H9 (cell line): ENCODE results near the gene BTBD3. TPM values are rescaled to one million over a fixed set of nuclear protein-coding genes. Genes with fewer than 3 reads are reported as not detected.

Source experiments
- DNase-seq: peaks from one replicate; pipeline ENCODE4 v3.0.0-alpha.2; 2017
- H2AFZ ChIP-seq: one replicate; pipeline ENCODE4 v1.6.1; 2013; ENCODE audit warnings: mild to moderate bottlenecking, low read length, control low read depth, moderate library complexity
- H2AK5ac ChIP-seq: 2 replicates; pipeline ENCODE4 v1.6.1; 2013; ENCODE audit warnings: low read length, control low read depth, mixed read lengths; ENCODE audit not compliant: insufficient read length
- H2BK120ac ChIP-seq: one replicate; pipeline ENCODE4 v1.6.1; 2013; ENCODE audit warnings: low read depth, mild to moderate bottlenecking, low read length, control low read depth, inconsistent platforms; ENCODE audit not compliant: poor library complexity, severe bottlenecking
- H2BK12ac ChIP-seq: 2 replicates; pipeline ENCODE4 v1.6.1; 2013; ENCODE audit warnings: low read length, control low read depth, mixed read lengths, low read depth; ENCODE audit not compliant: insufficient read length
- H2BK15ac ChIP-seq: 2 replicates; pipeline ENCODE4 v1.6.1; 2013; ENCODE audit warnings: low read depth, low read length, control low read depth
- H2BK20ac ChIP-seq: one replicate; pipeline ENCODE4 v1.6.1; 2013; ENCODE audit warnings: low read depth, mild to moderate bottlenecking, low read length, control low read depth, inconsistent platforms; ENCODE audit not compliant: poor library complexity, severe bottlenecking
- H2BK5ac ChIP-seq: 2 replicates; pipeline ENCODE4 v1.6.1; 2013; ENCODE audit warnings: low read length, control low read depth, mixed read lengths; ENCODE audit not compliant: insufficient read length
- H3K14ac ChIP-seq: 2 replicates; pipeline ENCODE4 v1.6.1; 2013; ENCODE audit warnings: low read length, control low read depth; ENCODE audit not compliant: insufficient read depth
- H3K18ac ChIP-seq: 2 replicates; pipeline ENCODE4 v1.6.1; 2013; ENCODE audit warnings: low read depth, mild to moderate bottlenecking, mixed read lengths, low read length, control low read depth; ENCODE audit not compliant: insufficient read length
- H3K23ac ChIP-seq: 2 replicates; pipeline ENCODE4 v1.6.1; 2013; ENCODE audit warnings: low read length, control low read depth, mixed read lengths, low read depth; ENCODE audit not compliant: insufficient read length
- H3K23me2 ChIP-seq: 2 replicates; pipeline ENCODE4 v1.6.1; 2013; ENCODE audit warnings: low read depth, mild to moderate bottlenecking, mixed read lengths, low read length, control low read depth; ENCODE audit not compliant: insufficient read length, poor library complexity, severe bottlenecking
- H3K27ac ChIP-seq: 2 replicates; pipeline ENCODE4 v1.5.1; 2013; ENCODE audit warnings: low read length, control low read depth, mixed read lengths, low read depth; ENCODE audit not compliant: insufficient read length
- H3K27me3 ChIP-seq: 2 replicates; pipeline ENCODE4 v1.6.1; 2013; ENCODE audit warnings: low read length, control low read depth, inconsistent platforms; ENCODE audit not compliant: insufficient read depth
- H3K4ac ChIP-seq: 2 replicates; pipeline ENCODE4 v1.6.1; 2013; ENCODE audit warnings: low read depth, mild to moderate bottlenecking, control low read depth, inconsistent platforms, low read length, moderate library complexity
- H3K4me1 ChIP-seq: 2 replicates; pipeline ENCODE4 v1.6.1; 2013; ENCODE audit warnings: low read length, control low read depth, inconsistent platforms; ENCODE audit not compliant: insufficient read depth
- H3K4me2 ChIP-seq: 2 replicates; pipeline ENCODE4 v1.6.1; 2013; ENCODE audit warnings: low read length, control low read depth, mixed read lengths; ENCODE audit not compliant: insufficient read length, insufficient read depth
- H3K56ac ChIP-seq: 2 replicates; pipeline ENCODE4 v1.6.1; 2013; ENCODE audit warnings: low read depth, mild to moderate bottlenecking, mixed read lengths, low read length, control low read depth; ENCODE audit not compliant: insufficient read length
- H3K79me1 ChIP-seq: 2 replicates; pipeline ENCODE4 v1.6.1; 2013; ENCODE audit warnings: low read depth, mild to moderate bottlenecking, moderate library complexity, low read length, control low read depth, inconsistent platforms; ENCODE audit not compliant: insufficient read depth, poor library complexity, severe bottlenecking
- H3K79me2 ChIP-seq: 2 replicates; pipeline ENCODE4 v1.6.1; 2013; ENCODE audit warnings: low read length, control low read depth, inconsistent platforms; ENCODE audit not compliant: insufficient read depth
- H3K9ac ChIP-seq: 2 replicates; pipeline ENCODE4 v1.6.1; 2013; ENCODE audit warnings: low read length, control low read depth, mixed read lengths; ENCODE audit not compliant: insufficient read length; ENCODE audit errors: extremely low read depth
- H3K9me3 ChIP-seq: one replicate; pipeline ENCODE4 v1.6.1; 2013; ENCODE audit warnings: low read depth, low read length, inconsistent platforms; ENCODE audit not compliant: control insufficient read depth
- H3T11ph ChIP-seq: one replicate; pipeline ENCODE4 v1.6.1; 2013; ENCODE audit warnings: mild to moderate bottlenecking, low read length, control low read depth, inconsistent platforms
- H4K20me1 ChIP-seq: one replicate; pipeline ENCODE4 v1.6.1; 2013; ENCODE audit not compliant: control insufficient read depth, insufficient read length, insufficient read depth
- H4K5ac ChIP-seq: 2 replicates; pipeline ENCODE4 v1.6.1; 2013; ENCODE audit warnings: low read depth, mild to moderate bottlenecking, mixed read lengths, low read length, control low read depth; ENCODE audit not compliant: insufficient read length
- H4K8ac ChIP-seq: replicated peaks from 2 replicates; pipeline ENCODE4 v1.6.1; 2013; ENCODE audit warnings: low read length, control low read depth, mixed read lengths, low read depth; ENCODE audit not compliant: insufficient read length
- H4K91ac ChIP-seq: 2 replicates; pipeline ENCODE4 v1.6.1; 2013; ENCODE audit warnings: low read depth, mild to moderate bottlenecking, moderate library complexity, mixed read lengths, low read length, control low read depth; ENCODE audit not compliant: insufficient read length
- H3K27ac Mint-ChIP-seq, 3 experiments: 2 replicates in 2 of 3; 3 replicates in 1 of 3; pipeline ENCODE4 v1.8.0; 2020 to 2021; ENCODE audit warnings: mixed read lengths in 3 of 3, mild to moderate bottlenecking in 1 of 3, moderate library complexity in 1 of 3
- H3K27me3 Mint-ChIP-seq: 2 replicates; pipeline ENCODE4 v1.8.0; 2021; ENCODE audit warnings: low read depth, mild to moderate bottlenecking, moderate library complexity, mixed read lengths
- H3K36me3 Mint-ChIP-seq, 3 experiments: 2 replicates in 2 of 3; 3 replicates in 1 of 3; pipeline ENCODE4 v1.8.0; 2020 to 2021; ENCODE audit warnings: low read depth in 3 of 3, mixed read lengths in 3 of 3; ENCODE audit not compliant: insufficient read depth in 1 of 3
- H3K4me1 Mint-ChIP-seq, 2 experiments: 2 replicates each; pipeline ENCODE4 v1.8.0; 2020; ENCODE audit warnings: mixed read lengths in 2 of 2
- H3K4me3 Mint-ChIP-seq, 2 experiments: 2 replicates in 1 of 2; 3 replicates in 1 of 2; pipeline ENCODE4 v1.8.0; 2020 to 2021; ENCODE audit warnings: mild to moderate bottlenecking in 2 of 2, mixed read lengths in 2 of 2, moderate library complexity in 1 of 2
- H3K9me3 Mint-ChIP-seq, 2 experiments: 2 replicates in 1 of 2; 3 replicates in 1 of 2; pipeline ENCODE4 v1.8.0; 2020; ENCODE audit warnings: mild to moderate bottlenecking in 2 of 2, mixed read lengths in 2 of 2, moderate library complexity in 1 of 2
- WGBS: extraction: QIAGEN DNeasy Blood & Tissue Kit; methylation state at CpG from one replicate; pipeline ENCODE4 v1.1.7; 2013; ENCODE audit warnings: missing lambda C conversion rate, low lambda C conversion rate, mixed read lengths; ENCODE audit not compliant: insufficient read length; ENCODE audit errors: extremely low coverage; 5-methylcytosine and 5-hydroxymethylcytosine counted together
- total RNA-seq: library from RNA; stranded (reverse); gene quantifications from 2 replicates; pipeline ENCODE4 v1.2.1, GENCODE V29; 2021
- TF ChIP-seq, protein P1 (sequence below): fragments of 200-600 bp; sonication (generic); conservative IDR thresholded peaks from 3 replicates; pipeline ENCODE4 v1.8.0; 2021; ENCODE audit warnings: antibody characterized with exemption, mild to moderate bottlenecking

Gene BTBD3
- total RNA-seq, 1 experiment from 2014 or later, result 62.1 TPM

DNA sequence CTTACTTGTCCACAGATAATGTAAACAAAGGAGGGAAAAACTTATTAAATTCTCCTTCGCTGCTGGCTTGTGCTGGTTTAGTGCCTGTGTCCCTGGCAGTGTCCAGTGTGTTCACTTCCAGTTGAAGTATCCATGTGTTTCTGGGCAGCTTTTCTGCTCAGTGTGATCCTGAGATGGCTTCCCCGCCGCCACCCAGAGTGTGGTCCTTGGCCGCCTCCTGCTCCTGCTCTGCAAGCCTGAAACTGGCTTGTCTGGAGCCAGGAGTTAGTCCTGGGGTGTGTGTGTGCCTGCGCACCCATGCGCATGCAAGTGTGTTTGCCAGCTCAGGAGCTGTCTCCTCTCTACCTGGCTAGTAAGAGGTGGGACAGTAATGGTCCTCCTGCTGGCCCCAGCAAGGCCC, 7.2 kb downstream of the BTBD3 start:
- no peaks in the 10 kb centered on the region for H4K20me1 ChIP-seq
- no peak overlapping the region for H3K27ac ChIP-seq
- H2BK120ac ChIP-seq, result no peak overlapping the region
- H3K27me3 Mint-ChIP-seq, result no peaks in the 10 kb centered on the region
- H3K4me3 Mint-ChIP-seq, result no peak overlapping the region
- no peak overlapping the region for H2BK20ac ChIP-seq
- no peak overlapping the region for H2BK15ac ChIP-seq
- H3K23me2 ChIP-seq, result no peaks in the 10 kb centered on the region
- H3K9me3 ChIP-seq, result no peaks in the 10 kb centered on the region
- H4K5ac ChIP-seq, result no peak overlapping the region
- peaks cover 3% of the 10 kb centered on the region for H3K79me1 ChIP-seq
- no CpG with 5 or more reads among the region's 6 CpGs for WGBS
- H3K4me1 Mint-ChIP-seq, result peaks cover 5 to 8% of the 10 kb centered on the region in 2 experiments; a peak in 3 of 4 replicates
- no peak overlapping the region for H3K4ac ChIP-seq
- H3K27me3 ChIP-seq, result no peaks in the 10 kb centered on the region
- H3K56ac ChIP-seq, result no peak overlapping the region
- no peak overlapping the region for H3K18ac ChIP-seq
- TF ChIP-seq, protein P1, sequence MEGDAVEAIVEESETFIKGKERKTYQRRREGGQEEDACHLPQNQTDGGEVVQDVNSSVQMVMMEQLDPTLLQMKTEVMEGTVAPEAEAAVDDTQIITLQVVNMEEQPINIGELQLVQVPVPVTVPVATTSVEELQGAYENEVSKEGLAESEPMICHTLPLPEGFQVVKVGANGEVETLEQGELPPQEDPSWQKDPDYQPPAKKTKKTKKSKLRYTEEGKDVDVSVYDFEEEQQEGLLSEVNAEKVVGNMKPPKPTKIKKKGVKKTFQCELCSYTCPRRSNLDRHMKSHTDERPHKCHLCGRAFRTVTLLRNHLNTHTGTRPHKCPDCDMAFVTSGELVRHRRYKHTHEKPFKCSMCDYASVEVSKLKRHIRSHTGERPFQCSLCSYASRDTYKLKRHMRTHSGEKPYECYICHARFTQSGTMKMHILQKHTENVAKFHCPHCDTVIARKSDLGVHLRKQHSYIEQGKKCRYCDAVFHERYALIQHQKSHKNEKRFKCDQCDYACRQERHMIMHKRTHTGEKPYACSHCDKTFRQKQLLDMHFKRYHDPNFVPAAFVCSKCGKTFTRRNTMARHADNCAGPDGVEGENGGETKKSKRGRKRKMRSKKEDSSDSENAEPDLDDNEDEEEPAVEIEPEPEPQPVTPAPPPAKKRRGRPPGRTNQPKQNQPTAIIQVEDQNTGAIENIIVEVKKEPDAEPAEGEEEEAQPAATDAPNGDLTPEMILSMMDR, result no peak
- H3K79me2 ChIP-seq, result no peaks in the 10 kb centered on the region
- H2BK5ac ChIP-seq, result no peak overlapping the region
- H4K8ac ChIP-seq, result no peak overlapping the region
- no peak overlapping the region for H3K23ac ChIP-seq
- H2AK5ac ChIP-seq, result no peak overlapping the region
- H3K27ac Mint-ChIP-seq, result peak overlapping the region in 1 of 3 experiments; percentile 47; a peak in 1 of 7 replicates
- no peak overlapping the region for H2BK12ac ChIP-seq
- H3K9me3 Mint-ChIP-seq, result no peaks in the 10 kb centered on the region
- H3K14ac ChIP-seq, result no peak overlapping the region
- H3K4me1 ChIP-seq, result no peaks in the 10 kb centered on the region
- H3K4me2 ChIP-seq, result no peak overlapping the region
- no peak for DNase-seq
- no peak overlapping the region for H3T11ph ChIP-seq
- H2AFZ ChIP-seq, result no peak overlapping the region
- peaks cover 9 to 48% (median 29%) of the 10 kb centered on the region in 3 experiments; a peak in 6 of 7 replicates for H3K36me3 Mint-ChIP-seq
- H4K91ac ChIP-seq, result no peak overlapping the region
- H3K9ac ChIP-seq, result no peak overlapping the region
